K562 (cell line): Measurements from ENCODE around the gene ELAC2. TPM values are rescaled to one million over a fixed set of nuclear protein-coding genes. Genes with fewer than 3 reads are reported as not detected.

ENCODE experiments used
- ATAC-seq: fragments of 200-7000 bp; cut with Tn5 transposase; 3 replicates; pipeline ENCODE4 v1.9.1; 2020; ENCODE audit warnings: moderate library complexity
- BruUV-seq: library from RNA; stranded (reverse); fragments of 400-500 nt; replicated peaks from 2 replicates; lab custom pipeline; 2021; lab: Mats Ljungman, UMichigan
- CTCF ChIA-PET: fragments of 300-600 bp; formaldehyde crosslinking; extraction: SDS; loops from one replicate; lab custom pipeline; 2021; ENCODE audit warnings: low intra/inter-chr PET ratio; lab: Yijun Ruan, JAX
- POLR2A ChIA-PET: fragments of 300-600, 350-650 bp; sonication (Branson Sonifier 250); formaldehyde crosslinking; extraction: SDS; loops from one replicate; lab custom pipeline; 2021; ENCODE audit warnings: antibody characterized with exemption, inconsistent platforms; lab: Yijun Ruan, JAX
- DNase-seq, 4 experiments: peaks; one replicate each; pipeline versions ENCODE4 v3.0.0 to v3.0.0-alpha.2; 2011 to 2018; ENCODE audit warnings: low spot score in 3 of 4, mixed read lengths in 3 of 4; ENCODE audit errors: extremely low read depth in 1 of 4
- FAIRE-seq: peaks from 2 replicates; lab custom pipeline; 2011; peaks lifted over from hg19 to GRCh38; lab: Jason Lieb, UNC
- H2AFZ ChIP-seq: 2 replicates; pipeline ENCODE4 v1.6.0; 2011; ENCODE audit warnings: low read depth, low read length, control low read depth, inconsistent platforms
- H3K27ac ChIP-seq: fragments of 200-600 bp; 3 replicates; pipeline ENCODE4 v1.8.0; 2011; ENCODE audit warnings: low read depth, mild to moderate bottlenecking, control low read depth, inconsistent platforms, low read length, moderate library complexity, mixed read lengths; ENCODE audit errors: extremely low read depth
- H3K27me3 ChIP-seq, 2 experiments: fragments of 300-600 bp in 1 of 2; 2 replicates in 1 of 2; 3 replicates in 1 of 2; pipeline versions ENCODE4 v1.6.0 to v1.8.0; 2011; ENCODE audit warnings: inconsistent platforms in 2 of 2, low read length in 2 of 2, mild to moderate bottlenecking in 1 of 2, mixed read lengths in 1 of 2, moderate library complexity in 1 of 2; ENCODE audit not compliant: control insufficient read depth in 2 of 2, insufficient read depth in 2 of 2
- H3K36me3 ChIP-seq: fragments of 300-600 bp; 3 replicates; pipeline ENCODE4 v1.8.0; 2011; ENCODE audit warnings: mild to moderate bottlenecking, low read length, inconsistent platforms; ENCODE audit not compliant: control insufficient read depth, insufficient read depth
- H3K4me1 ChIP-seq, 2 experiments: fragments of 200-600 bp in 1 of 2; replicated peaks in 1 of 2; 2 replicates in 1 of 2; 3 replicates in 1 of 2; pipeline versions ENCODE4 v1.5.1 to v1.8.0; 2011; ENCODE audit warnings: inconsistent platforms in 2 of 2, low read length in 2 of 2, mild to moderate bottlenecking in 1 of 2, mixed read lengths in 1 of 2, moderate library complexity in 1 of 2; ENCODE audit not compliant: control insufficient read depth in 2 of 2, insufficient read depth in 2 of 2
- H3K4me2 ChIP-seq: 2 replicates; pipeline ENCODE4 v1.6.1; 2011; ENCODE audit warnings: low read length, control low read depth, inconsistent platforms, mixed read lengths; ENCODE audit not compliant: insufficient read depth
- H3K4me3 ChIP-seq: fragments of 200-600 bp; sonication (generic), shearing (Covaris generic); 2 replicates; pipeline ENCODE4 v1.5.1; 2016; ENCODE audit warnings: control low read depth, inconsistent platforms
- H3K79me2 ChIP-seq: fragments of 200-600 bp; 3 replicates; pipeline ENCODE4 v1.8.0; 2011; ENCODE audit warnings: low read length, inconsistent platforms; ENCODE audit not compliant: control insufficient read depth, insufficient read depth
- H3K9ac ChIP-seq, 2 experiments: 2 replicates each; pipeline versions ENCODE4 v1.6.0 to v1.6.1; 2011; ENCODE audit warnings: low read depth in 2 of 2, low read length in 2 of 2, control low read depth in 1 of 2, inconsistent platforms in 1 of 2, mild to moderate bottlenecking in 1 of 2, mixed read lengths in 1 of 2; ENCODE audit not compliant: insufficient read depth in 1 of 2
- H3K9me1 ChIP-seq: one replicate; pipeline ENCODE4 v1.6.0; 2011; ENCODE audit warnings: inconsistent platforms, mild to moderate bottlenecking, low read length, moderate library complexity; ENCODE audit not compliant: control insufficient read depth, insufficient read depth
- H3K9me3 ChIP-seq: replicated peaks from 2 replicates; pipeline ENCODE4 v1.5.1; 2011; ENCODE audit warnings: low read depth, low read length, inconsistent platforms; ENCODE audit not compliant: control insufficient read depth, insufficient read depth
- H4K20me1 ChIP-seq: replicated peaks from 2 replicates; pipeline ENCODE4 v1.6.1; 2011; ENCODE audit warnings: low read length, inconsistent platforms, mixed read lengths; ENCODE audit not compliant: control insufficient read depth, insufficient read depth
- CREM ChIP-seq: IDR thresholded peaks from 2 replicates; pipeline ENCODE4 v1.6.1; 2014; ENCODE audit warnings: antibody characterized with exemption, low read depth
- MAFF ChIP-seq: IDR thresholded peaks from 2 replicates; pipeline ENCODE4 v1.6.1; 2012; ENCODE audit warnings: low read length, improper control_type of control experiment
- NFXL1 ChIP-seq: fragments of 450-650 bp; formaldehyde crosslinking; IDR thresholded peaks from 2 replicates; pipeline ENCODE4 v1.4.0; 2021; ENCODE audit warnings: mild to moderate bottlenecking
- PPARD ChIP-seq: fragments of 250-450 bp; sonication (Bioruptor Pico); IDR thresholded peaks from 2 replicates; pipeline ENCODE4 v1.8.0; 2022; ENCODE audit warnings: inconsistent platforms, mild to moderate bottlenecking, moderate library complexity
- ZNF24 ChIP-seq: fragments of 450-650 bp; IDR thresholded peaks from 2 replicates; pipeline ENCODE4 v1.6.1; 2016
- ZNF316 ChIP-seq: fragments of 450-650 bp; IDR thresholded peaks from 2 replicates; pipeline ENCODE4 v1.6.1; 2016
- ZNF79 ChIP-seq: fragments of 250-450 bp; sonication (Bioruptor Pico); IDR thresholded peaks from 2 replicates; pipeline ENCODE4 v1.4.0; 2020; ENCODE audit warnings: low read depth, mild to moderate bottlenecking, moderate library complexity
- WGBS: fragments of 100-300 bp; shearing (Covaris generic); methylation state at CpG from one replicate; pipeline ENCODE4 v1.1.6; 2016; ENCODE audit warnings: low coverage, mixed read lengths; ENCODE audit not compliant: insufficient coverage; ENCODE audit errors: missing lambda C conversion rate; 5-methylcytosine and 5-hydroxymethylcytosine counted together
- in situ Hi-C: fragments of 300-500 bp; cut with MboI; formaldehyde crosslinking; loops from 4 replicates; pipeline ENCODE4 v1.15.0; 2018; ENCODE audit warnings: inconsistent platforms, mixed read lengths
- intact Hi-C: fragments of 100-400 bp; cut with micrococcal nuclease; formaldehyde crosslinking; loops from 2 replicates; pipeline ENCODE4 v1.14.2; 2022
- polyA plus RNA-seq, 8 experiments: library from polyadenylated mRNA; depleted of rRNA in 4 of 8; stranded (reverse) in 5 of 8; unstranded in 3 of 8; fragments of >200 nt; fragmentation: Nextera tagmentation in 2 of 8; fragmentation: Illumina TruSeq in 1 of 8; extraction: Ambion mirVana in 2 of 8; extraction: Trizol in 1 of 8; gene quantifications; 2 replicates each; pipeline versions ENCODE4 v1.2.1 to v1.2.3, GENCODE V29; 2011 to 2014; ENCODE audit warnings: inconsistent platforms in 1 of 8, missing spikeins in 1 of 8
- total RNA-seq, 7 experiments: library from RNA; depleted of rRNA in 6 of 7; stranded (reverse); fragments of >200 nt in 6 of 7; fragmentation: Illumina TruSeq in 2 of 7; extraction: Trizol in 2 of 7; gene quantifications; 2 replicates each; pipeline versions ENCODE4 v1.2.1 to v1.2.3, GENCODE V29; 2011 to 2021; ENCODE audit warnings: low replicate concordance in 1 of 7
- TF ChIP-seq, protein P1 (sequence below): fragments of 250-450 bp; sonication (Bioruptor Pico); IDR thresholded peaks from 2 replicates; pipeline ENCODE4 v1.5.0; 2021; ENCODE audit warnings: mild to moderate bottlenecking, moderate library complexity
- TF ChIP-seq, protein P2 (sequence below): sonication (generic); formaldehyde crosslinking; IDR thresholded peaks from 2 replicates; pipeline ENCODE4 v1.8.0; 2022; ENCODE audit warnings: missing genetic modification reagents, mild to moderate bottlenecking, borderline replicate concordance

ELAC2 gene
- total and polyA plus RNA-seq, 9 of the 15 experiments (the other 6 are each of a cell fraction or from before 2014, with no cell fraction given) = 4.5 to 129 (median 70.6) TPM

DNA sequence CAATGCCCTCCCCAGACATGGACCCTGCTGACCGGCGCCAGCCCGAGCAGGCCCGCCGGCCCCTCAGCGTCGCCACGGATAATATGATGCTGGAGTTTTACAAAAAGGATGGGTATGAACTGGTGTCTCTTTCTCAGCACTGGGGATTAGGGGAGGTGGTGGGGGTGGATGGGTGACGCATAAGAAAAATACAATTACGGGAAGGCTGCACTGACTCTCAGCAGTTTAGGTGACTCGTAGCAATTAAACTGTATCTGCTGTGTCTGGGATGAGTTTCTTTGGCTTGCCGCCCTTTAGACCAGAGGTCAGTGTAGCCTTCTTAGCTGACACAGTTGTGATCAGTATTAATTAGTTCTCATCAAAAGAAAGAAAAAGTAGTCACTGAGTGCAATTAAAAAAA, 59.0 kb downstream of the ELAC2 start:
- intact Hi-C loops (no loop called here), in situ Hi-C loops (no loop called here)
- H3K36me3 ChIP-seq = no peaks in the 10 kb centered on the region
- WGBS = 0% methylated on average over 7 of the region's 12 CpGs
- no peak overlapping the region for H3K27ac ChIP-seq
- no peaks in the 10 kb centered on the region for H4K20me1 ChIP-seq
- DNase-seq (no peak), FAIRE-seq (no peak), ATAC-seq (no peak)
- H3K4me3 ChIP-seq = no peak overlapping the region
- no peaks in the 10 kb centered on the region for H3K4me1 ChIP-seq
- BruUV-seq = no TSS peak
- ChIA-PET POLR2A (no interaction called here), CTCF (interaction anchor here (0.6 kb wide), 1 partner anchor 1950 kb away, joined by 3 read pairs; no protein-coding TSS in a partner anchor)
- no peak overlapping the region for H2AFZ ChIP-seq
- H3K27me3 ChIP-seq = peaks cover 3 to 24% of the 10 kb centered on the region in 2 experiments; a peak in 4 of 5 replicates
- TF ChIP-seq NFXL1 (CRISPR knock-in tag) (no peak), ZNF316 (no peak), PPARD (CRISPR knock-in tag) (no peak), ZNF24 (no peak), MAFF (no peak), CREM (no peak), ZNF79 (CRISPR knock-in tag) (no peak)
- TF ChIP-seq, protein P1, sequence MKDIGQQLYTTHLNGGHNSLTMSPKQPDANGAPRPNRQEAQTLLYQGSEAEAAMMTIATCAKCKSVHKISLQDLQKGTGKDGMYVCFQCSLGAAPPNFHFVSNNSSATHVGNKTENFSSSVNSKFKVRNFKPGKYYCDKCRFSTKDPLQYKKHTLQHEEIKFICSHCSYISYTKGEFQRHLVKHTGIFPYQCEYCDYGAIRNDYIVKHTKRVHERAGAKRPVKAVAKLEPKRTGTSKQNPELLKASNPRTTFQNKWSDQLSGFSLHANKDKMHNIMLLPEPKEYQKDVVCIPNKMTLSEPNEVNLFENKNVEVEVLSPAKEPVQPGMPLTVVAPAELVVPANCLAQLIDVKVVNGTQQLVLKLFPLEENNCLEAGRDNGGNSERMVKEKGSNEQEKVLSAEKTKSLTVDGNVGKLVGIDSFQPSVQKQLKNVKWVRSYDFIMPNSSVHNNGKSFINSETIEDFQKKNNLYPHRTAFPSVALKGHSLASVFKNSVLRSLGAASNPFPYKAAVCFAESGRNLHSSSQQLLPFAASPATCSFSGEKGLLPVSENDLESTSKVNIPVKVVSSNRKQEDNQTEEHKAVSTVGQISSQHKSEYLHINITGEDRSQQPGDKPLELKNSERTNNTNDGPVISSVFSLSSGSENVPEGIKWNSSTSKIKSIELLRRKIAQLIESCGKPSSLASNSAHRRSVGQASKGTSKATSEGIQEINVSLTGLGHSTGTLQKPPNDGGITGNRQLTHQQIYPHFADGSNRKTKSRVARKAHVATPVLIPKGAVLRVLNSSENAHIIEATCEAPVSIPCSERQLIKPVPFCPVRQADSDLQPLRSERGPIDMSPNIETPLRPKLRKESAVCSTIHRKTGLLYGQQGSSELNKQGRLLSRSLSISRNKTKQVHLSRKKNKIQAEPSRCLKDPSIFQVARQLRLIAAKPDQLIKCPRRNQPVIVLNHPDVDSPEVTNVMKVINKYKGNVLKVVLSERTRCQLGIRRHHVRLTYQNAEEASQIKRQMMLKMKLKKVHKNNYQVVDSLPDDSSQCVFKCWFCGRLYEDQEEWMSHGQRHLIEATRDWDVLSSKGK (CRISPR knock-in tag) = no peak
- TF ChIP-seq, protein P2, sequence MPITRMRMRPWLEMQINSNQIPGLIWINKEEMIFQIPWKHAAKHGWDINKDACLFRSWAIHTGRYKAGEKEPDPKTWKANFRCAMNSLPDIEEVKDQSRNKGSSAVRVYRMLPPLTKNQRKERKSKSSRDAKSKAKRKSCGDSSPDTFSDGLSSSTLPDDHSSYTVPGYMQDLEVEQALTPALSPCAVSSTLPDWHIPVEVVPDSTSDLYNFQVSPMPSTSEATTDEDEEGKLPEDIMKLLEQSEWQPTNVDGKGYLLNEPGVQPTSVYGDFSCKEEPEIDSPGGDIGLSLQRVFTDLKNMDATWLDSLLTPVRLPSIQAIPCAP (CRISPR knock-in tag) = no peak
- H3K9me3 ChIP-seq = no peaks in the 10 kb centered on the region
- no peaks in the 10 kb centered on the region for H3K79me2 ChIP-seq
- no peak overlapping the region for H3K9ac ChIP-seq
- H3K4me2 ChIP-seq = no peak overlapping the region
- no peaks in the 10 kb centered on the region for H3K9me1 ChIP-seq
